Measurements from ENCODE around the gene ADPRS.

The ADPRS gene

DNA sequence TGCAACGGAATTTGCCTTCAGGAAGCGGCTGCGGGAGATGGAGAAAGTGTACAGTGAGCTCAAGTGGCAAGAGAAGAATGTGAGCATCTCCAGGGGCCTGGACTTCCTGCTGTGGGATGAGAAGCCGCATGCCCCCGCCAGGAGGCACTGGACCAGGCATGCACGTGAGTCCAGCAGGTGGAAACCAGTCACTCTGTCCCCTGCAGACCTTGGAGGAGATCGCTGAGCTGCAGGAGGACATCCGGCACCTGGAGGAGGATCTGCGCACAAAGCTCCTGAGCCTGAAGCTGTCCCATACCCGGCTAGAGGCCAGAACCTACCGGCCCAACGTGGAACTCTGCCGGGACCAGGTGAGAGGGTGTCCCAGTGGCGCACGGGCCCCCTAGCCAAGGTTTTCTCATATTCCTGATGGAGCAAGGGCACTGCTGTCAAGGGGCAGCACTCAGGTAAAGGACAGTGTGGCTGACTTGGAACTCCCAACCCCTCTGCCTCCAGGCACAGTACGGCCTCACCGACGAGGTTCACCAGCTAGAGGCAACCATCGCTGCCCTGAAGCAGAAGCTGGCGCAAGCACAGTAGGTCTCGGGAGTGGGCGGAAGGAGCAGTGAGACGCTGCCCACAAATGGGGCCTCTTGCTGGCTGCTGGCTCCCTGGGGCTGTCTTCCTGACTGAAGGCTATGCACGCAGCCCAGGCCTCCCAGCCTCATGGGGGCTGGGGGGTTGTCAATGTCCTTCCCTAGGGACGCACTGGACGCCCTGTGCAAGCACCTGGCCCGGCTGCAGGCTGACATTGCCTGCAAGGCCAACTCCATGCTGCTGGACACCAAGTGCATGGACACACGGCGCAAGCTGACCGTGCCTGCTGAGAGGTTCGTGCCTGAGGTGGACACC, 1.2 kb upstream of the ADPRS start:
- in situ Hi-C loops (cut with HindIII; ENCODE audit: low sequenced_read_pairs): no loop called here

- in situ Hi-C loops (cut with HindIII; ENCODE audit: low sequenced_read_pairs): no loop called here
These were observed 471 bp upstream of the ADPRS start for GRCh38 chr1:36088265-36088576.

GRCh38 chr1:36089393-36090121, 865 bp downstream of the ADPRS start:
- in situ Hi-C loops (cut with HindIII; ENCODE audit: low sequenced_read_pairs): no loop called here

- in situ Hi-C loops (cut with HindIII; ENCODE audit: low sequenced_read_pairs): no loop called here
These were observed 2.4 kb downstream of the ADPRS start for GRCh38 chr1:36091141-36091540.

GRCh38 chr1:36091698-36092097, 3.0 kb downstream of the ADPRS start:
- in situ Hi-C loops (cut with HindIII; ENCODE audit: low sequenced_read_pairs): no loop called here

DNA sequence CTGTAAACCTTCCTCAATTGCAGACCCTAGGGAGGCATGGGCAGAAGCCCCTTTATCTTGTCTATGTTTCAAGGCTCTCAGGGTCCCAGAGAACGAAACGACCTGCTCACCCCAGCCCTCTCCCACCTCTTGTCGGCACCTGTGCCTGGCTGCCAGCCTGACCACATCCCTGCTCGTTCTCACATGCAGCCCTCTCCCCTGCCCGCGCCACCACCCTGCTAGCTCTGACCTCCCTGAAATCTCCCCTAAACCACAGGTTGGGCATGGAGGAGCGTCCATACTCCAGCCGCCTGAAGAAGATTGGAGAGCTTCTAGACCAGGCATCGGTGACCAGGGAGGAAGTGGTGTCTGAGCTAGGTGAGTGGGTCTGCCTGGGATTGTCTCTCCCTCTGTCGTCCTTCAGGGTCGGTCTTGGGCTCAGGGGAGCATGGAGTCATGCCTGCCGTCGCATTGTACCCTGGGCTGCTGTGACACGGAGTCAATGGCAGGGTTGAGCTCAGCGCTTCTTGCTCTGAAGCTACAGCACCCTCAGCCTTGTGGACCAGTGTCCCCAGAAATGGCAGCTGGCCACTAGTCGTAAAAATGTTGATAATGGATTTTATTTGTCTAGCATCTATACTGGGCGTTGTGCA, 3.6 kb downstream of the ADPRS start:
- in situ Hi-C loops (cut with HindIII; ENCODE audit: low sequenced_read_pairs): no loop called here

DNA sequence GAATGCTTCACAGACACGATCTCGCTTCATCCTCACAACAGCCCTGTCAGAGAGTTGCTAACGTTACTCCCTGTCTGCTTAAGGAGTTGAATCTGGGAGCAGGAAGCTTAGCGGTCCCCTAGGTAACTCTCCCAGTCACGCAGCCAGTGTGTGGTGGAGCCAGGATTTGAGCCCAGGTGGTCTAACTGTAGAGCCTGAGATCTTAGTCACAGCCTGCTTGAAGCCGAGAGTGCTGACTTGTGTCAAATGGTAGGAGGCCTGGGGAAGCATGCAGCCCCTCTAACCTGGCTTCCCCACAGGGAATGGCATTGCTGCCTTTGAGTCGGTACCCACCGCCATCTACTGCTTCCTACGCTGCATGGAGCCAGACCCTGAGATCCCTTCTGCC, 4.1 kb downstream of the ADPRS start:
- in situ Hi-C loops (cut with HindIII; ENCODE audit: low sequenced_read_pairs): no loop called here

- in situ Hi-C loops (cut with HindIII; ENCODE audit: low sequenced_read_pairs): no loop called here
These were observed 4.5 kb downstream of the ADPRS start for GRCh38 chr1:36093226-36093625.

- in situ Hi-C loops (cut with HindIII; ENCODE audit: low sequenced_read_pairs): no loop called here
These were observed 5.2 kb downstream of the ADPRS start for GRCh38 chr1:36093929-36094328.

- in situ Hi-C loops (cut with HindIII; ENCODE audit: low sequenced_read_pairs): no loop called here
These were observed 5.9 kb downstream of the ADPRS start for GRCh38 chr1:36094621-36095061.

- in situ Hi-C loops (cut with HindIII; ENCODE audit: low sequenced_read_pairs): no loop called here
These were observed 7.2 kb downstream of the ADPRS start for GRCh38 chr1:36095760-36096405.

DNA sequence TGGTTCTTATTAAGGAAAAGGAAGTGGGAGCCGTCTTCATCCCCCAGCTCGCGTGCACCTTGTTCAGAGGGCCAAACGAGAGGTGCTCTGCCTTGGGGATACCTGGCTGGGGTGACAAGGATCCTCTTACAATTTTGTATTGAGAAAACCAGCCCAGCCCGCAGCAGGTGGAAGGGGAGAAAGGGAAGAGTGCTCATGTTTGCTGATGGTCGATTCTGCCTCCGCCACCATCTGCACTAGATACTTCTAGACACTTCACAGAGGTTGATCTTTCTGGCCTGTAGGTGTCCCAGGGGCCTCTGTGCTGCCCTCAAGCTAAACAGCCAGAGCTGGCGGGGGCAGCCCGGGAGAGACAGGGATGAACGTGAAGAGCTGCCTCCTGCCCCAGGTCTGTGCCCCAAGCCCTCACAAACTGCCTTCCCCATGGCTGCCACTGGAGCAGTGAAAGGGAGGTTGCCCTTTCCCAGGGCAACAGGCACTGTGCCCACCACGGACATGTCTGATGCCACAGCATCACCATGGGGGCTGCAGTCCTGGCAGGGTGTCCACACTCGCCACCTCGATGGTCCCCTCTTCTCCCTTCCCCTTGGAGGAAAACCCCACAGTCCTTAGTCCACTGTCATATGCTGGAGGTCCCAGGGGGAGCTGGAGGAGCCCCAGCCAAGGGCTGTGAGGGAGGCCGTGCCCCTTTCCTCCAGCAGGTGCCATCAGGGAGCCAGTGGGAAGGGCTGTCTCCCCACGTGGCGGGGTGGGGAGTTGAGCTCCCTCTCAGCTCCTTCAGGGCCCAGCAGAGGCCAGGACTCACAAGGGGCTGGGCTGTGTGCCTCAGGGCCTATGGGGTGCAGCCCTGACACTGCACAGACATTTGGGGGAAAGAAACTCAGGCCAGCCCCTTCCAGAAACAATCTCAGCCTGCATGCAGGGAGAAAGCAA, 8.1 kb downstream of the ADPRS start:
- in situ Hi-C loops (cut with HindIII; ENCODE audit: low sequenced_read_pairs): no loop called here

- in situ Hi-C loops (cut with HindIII; ENCODE audit: low sequenced_read_pairs): no loop called here
These were observed 9.2 kb downstream of the ADPRS start for GRCh38 chr1:36097693-36098585.

DNA sequence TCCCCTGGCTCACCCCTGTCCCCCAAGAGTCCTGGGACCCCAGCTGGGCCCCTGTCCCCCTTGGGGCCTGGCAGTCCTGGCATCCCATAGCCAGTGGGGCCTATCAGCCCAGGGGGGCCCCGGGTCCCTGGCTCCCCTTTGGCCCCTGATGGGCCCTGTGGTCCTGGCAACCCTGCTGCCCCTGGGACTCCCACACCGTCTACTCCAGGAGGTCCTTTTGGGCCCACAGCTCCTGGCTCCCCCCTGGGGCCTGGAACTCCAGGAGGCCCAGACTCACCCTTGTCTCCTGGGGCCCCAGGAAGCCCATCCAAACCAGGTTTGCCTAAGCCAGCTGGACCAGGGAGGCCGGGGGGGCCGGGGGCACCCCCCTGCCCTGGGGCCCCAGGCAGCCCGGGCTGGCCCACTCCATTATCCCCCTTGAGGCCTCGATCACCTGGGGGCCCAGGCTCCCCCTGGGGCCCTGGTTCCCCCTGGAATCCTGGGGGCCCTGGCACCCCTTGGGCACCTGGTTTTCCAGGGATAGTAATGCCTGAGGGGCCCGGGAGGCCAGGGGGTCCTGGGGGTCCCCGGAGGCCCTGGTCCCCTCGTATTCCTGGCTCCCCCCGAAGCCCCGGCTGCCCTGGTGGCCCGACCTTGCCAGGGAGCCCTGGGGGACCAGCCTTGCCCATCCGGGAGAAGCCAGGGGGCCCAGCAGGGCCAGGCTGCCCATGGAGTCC, 10.1 kb downstream of the ADPRS start:
- in situ Hi-C loops (cut with HindIII; ENCODE audit: low sequenced_read_pairs): no loop called here

DNA sequence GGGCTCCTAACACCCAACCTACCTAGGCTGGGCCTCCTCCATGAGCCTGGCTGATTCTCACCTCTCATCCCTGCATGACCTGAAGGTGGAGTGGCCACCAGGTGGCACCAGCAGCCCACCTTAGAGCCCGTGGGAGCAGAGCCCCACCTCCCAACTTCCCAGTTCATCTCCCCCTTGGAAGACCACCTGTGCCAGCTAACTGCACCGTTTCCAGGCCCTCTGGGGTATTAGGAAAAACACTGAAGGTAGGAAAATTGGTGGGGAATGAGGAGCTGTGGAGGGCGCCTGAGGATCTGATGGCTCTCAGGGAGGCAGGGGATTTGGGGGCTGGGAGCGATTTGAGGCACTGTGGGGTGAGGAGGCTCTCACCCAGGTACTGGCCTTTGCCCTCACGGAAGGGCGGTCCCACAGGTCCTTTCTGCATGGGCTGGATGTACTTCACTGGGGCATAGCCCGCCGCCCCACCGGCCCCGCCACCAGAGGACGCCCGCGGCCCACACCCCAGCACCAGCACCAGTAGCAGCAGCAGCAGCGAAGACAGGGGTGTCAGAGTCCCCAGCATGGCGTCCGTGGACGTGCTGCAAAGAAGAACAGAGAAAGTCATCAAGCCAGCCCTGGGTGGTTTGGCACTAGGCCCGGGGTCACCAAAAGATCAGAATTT, 11.1 kb downstream of the ADPRS start:
- in situ Hi-C loops (cut with HindIII; ENCODE audit: low sequenced_read_pairs): no loop called here

- in situ Hi-C loops (cut with HindIII; ENCODE audit: low sequenced_read_pairs): no loop called here
These were observed 11.7 kb downstream of the ADPRS start for GRCh38 chr1:36100376-36100775.

DNA sequence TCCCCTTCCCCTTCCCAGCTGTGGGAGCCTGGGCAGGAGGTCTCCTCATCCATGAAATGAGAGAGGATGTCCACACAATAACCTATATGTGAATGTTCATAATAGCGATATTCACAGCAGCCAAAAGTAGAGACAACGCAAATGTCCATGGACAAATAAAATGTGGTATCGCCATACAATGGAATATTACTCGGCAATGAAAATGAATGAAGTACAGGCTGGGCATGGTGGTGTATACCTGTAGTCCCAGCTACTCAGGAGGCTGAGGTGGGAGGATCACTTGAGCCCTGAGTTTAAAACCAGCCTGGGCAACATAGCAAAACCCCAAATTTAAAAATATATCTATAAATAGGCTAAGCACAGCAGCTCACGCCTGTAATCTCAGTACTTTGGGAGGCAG, 12.9 kb downstream of the ADPRS start:
- in situ Hi-C loops (cut with HindIII; ENCODE audit: low sequenced_read_pairs): no loop called here

- in situ Hi-C loops (cut with HindIII; ENCODE audit: low sequenced_read_pairs): no loop called here
These were observed 17.6 kb downstream of the ADPRS start for GRCh38 chr1:36106269-36106668.

All from DLD1 (cell line).